GM21737 (cell line): Measurements from ENCODE around the gene ATP10D.
"Not testable (repeated sequence)": the region's sequence is repeated elsewhere in the genome, so short reads cannot be mapped to it uniquely, and the experiment has no call there.

Source experiments
- ATAC-seq: cut with Tn5 transposase; IDR thresholded peaks from one replicate; pipeline ENCODE4 v1.9.1; 2021; ENCODE audit warnings: mild to moderate bottlenecking, moderate library complexity; ENCODE audit not compliant: unreplicated experiment

The ATP10D gene

DNA sequence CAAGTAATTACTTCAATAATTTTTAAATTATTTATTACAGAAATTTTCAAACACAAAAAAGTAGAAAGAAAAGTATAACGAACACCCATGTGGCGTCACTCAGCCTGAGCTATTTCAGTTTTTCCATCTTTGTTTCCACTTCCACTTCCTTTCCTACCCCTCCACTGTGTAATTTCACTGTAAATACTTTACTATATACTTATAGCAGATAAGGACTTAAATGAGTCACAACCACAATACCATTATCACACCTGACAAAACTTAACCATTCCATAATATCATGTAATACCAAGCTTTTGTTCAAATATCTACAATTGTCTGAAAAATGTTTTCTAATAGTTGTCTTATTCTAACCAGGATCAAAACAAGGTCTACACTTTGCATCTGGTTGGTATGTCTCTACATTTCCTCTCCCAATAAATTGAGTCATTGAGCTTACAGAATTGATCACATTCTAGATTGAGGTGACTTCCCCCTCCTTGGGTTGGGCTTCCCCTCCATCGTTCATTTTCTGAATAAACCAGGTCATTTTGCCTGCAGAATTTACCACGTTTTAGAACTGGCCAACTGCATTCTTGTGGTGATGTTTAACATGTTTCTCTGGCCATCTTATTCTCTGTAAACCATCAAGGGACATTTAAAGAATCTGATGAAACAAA lies 48.7 kb downstream of the ATP10D start:
- no peak for ATAC-seq

DNA sequence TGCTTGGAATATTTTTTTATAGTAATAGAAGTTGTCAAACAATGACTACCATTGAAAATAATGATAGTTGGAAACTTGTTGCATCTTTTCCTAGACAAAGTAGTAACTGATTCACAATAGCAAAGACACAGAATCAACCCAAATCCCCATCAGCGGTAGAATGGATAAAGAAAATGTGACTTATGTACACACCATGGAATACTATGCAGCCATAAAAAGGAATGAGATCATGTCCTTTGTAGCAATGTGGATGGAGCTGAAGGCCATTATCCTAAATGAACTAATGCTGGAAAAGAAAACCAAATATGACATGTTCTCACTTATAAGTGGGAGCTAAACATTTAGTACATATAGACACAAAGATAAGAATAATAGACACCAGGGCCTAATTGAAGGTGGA lies 49.7 kb downstream of the ATP10D start:
- no peak for ATAC-seq

DNA sequence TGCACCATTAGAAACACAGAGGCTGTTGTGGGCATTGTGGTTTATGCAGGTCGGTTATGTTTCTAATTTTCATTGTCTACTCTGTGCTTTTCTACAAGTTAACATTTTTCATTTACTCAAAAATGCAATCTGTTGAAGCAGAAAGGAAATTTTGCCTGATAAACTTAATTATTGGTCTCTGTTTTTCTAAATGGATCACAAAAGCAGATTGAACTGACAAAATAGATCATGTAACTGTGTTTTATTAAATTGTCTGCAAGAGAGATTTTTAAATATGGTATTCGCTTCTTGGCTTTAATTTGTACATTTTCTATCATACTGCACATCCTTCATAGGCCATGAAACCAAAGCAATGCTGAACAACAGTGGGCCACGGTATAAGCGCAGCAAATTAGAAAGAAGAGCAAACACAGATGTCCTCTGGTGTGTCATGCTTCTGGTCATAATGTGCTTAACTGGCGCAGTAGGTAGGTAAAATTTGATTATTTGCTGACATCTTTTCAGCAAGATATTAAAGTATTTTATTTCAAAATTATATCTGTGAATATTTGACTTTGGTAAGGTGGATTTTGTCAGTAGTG lies 50.6 kb downstream of the ATP10D start:
- ATAC-seq: no peak

DNA sequence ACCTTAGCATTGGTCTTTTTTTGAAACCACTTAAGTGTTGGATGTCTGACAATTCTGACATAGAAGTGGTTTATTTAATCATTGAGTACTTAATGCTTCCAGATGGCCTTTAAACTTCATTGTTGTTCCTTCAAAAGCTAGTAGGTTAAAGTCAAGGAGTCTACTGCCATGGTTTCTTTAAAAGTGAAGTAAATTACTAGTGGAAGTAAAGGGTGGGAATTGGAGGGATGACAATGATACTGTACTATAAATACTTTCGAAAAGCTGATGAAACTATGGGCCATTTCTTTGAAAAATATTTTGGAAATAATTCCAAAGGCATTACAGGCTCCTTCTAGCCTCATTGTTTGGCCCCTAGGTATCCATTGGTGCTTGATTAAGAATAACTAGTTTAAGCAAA lies 51.9 kb downstream of the ATP10D start:
- no peak for ATAC-seq

DNA sequence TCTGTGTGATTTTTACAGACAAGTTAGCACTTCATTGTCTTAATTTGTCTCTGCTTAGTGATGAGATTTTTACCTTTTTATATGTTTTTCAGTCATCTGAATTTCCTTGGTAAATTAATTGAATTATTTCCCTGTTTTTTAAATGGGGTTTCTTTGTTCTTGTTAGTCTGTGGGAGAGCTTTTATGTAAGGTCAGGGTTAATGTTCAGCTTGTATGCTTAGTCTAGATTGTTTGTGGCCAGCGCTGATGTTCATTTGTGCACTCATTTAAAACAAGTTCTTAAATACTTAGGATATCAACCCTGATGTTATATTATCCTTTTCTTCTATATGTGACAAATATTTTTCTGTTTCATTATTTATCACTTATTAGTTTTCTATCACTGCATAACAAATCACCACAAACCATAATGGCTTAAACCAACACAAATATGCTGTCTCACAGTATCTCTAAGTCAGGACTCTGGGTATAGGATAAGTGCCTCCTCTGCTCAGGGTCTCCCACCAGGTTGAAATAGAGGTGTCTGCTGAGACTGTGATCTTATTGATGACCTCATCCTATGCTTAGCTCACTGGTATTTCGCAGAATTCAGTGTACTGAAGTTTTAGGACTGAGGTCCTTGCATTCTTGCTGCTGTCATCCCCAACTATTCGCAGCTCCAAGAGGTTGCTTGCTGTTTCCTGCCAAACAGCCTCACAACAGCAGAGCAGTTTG lies 53.2 kb downstream of the ATP10D start:
- no peak for ATAC-seq

DNA sequence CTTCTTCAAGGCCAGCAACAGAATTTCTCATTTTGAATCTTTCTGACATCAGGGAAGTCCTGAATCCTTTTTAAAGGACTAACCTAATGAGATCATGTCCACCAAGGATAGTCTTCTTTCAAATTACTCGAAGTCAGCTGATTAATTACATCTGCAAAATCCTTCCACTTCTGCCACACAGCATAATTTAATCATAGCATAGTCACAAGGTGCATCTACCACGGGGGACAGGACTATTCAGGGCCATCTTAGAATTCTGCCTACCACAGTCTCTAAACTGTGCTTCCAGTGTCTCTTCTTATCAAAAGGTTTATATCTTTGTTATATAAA lies 53.7 kb downstream of the ATP10D start:
- ATAC-seq: no peak

DNA sequence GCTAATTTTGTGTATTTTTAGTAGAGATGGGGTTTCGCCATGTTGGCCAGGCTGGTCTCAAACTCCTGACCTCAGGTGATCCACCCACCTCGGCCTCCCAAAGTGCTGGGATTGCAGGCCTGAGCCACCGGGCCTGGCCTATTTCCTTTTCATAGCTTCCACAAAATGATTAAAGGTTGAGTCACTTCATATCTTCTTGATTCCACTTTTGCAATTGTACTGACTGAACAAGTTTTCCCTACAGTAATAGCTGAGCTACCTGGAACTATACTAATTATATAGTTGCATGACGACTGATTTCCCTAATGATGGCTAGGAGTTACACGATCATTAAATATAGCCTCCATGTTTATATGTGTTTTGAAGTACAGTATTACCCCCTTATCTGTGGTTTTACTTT lies 57.6 kb downstream of the ATP10D start:
- not testable (repeated sequence) for ATAC-seq

DNA sequence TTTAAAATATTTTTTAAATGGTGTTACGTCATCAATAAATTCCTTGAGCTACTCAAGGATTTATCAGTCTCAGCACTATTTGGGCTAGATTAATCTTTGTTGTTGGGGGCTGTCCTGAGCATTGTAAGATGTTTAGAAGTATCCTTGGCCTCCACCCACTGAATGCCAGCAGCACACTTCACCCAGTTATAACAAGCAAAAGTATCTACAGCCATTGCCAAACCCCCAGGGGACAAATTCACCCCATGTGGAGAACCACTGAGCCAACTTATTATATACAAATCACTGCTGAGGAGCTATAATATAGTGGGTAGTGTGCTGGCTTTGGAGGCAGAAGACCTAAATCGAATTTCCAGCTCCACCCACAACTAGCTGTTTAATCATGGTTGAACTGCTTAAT lies 58.3 kb downstream of the ATP10D start:
- ATAC-seq: no peak

DNA sequence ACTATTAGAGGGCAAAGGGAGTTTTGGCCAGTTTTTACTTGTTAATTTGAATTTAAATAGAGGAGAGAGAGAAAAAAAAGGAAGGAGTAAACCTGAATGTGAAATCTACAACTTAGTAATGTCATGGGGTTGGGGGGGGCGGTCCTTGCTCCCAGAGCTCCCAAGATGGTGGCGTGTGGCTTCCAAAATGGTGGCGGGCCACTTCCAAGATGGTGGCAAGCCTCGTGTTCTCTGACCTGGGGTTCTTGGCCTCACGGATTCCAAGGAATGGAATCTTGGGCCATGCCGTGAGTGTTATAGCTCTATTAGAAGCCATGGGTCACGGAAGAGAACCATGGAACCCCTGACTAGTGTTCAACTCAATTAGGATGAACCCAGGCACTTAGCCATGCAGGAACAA lies 65.3 kb downstream of the ATP10D start:
- ATAC-seq: not testable (repeated sequence)

DNA sequence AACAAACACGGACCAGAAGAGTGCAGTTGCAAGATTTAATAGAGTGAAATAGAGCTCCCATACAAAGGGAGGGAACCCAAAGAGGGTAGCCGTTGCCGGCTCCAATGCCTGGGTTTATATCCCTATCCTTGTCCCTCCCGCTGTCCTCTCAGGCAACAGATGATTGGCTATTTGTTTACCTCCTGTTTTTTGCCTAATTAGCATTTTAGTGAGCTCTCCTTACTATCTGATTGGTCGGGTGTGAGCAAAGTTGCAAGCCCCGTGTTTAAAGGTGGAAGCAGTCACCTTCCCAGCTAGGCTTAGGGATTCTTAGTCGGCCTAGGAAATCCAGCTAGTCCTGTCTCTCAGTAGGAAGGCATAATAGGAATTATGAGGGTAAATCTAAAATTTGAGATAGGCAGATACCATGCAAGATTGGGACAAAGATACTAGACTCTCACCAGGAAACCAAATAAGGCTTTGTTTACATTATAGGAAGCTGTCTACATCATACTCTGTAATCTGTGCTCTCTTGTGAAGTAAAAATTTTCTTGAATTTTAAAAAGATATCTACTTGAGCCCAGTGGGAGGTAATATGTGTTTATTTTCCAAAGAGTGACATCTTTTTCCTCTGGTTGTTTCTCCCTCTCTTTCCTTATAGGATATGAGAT lies 65.9 kb downstream of the ATP10D start:
- no peak for ATAC-seq

DNA sequence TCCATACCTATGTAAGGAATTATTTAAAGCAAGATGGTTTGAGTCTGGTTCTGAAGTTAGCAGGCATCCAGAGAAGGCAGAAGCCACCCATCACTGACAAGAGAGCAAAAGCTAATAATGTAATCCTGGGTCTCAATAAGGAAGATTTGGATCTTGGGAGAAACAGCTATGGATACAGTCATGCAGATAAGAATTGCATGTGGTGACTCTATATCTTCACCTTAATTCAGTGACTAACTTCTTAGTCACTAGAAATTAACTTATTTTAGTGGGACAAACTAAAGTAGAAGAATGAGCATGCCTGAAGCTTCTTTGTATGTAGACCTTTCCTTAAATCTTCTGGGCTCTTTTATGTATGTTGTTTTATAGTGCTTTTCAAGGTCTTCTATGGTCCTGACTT lies 66.6 kb downstream of the ATP10D start:
- ATAC-seq: no peak

DNA sequence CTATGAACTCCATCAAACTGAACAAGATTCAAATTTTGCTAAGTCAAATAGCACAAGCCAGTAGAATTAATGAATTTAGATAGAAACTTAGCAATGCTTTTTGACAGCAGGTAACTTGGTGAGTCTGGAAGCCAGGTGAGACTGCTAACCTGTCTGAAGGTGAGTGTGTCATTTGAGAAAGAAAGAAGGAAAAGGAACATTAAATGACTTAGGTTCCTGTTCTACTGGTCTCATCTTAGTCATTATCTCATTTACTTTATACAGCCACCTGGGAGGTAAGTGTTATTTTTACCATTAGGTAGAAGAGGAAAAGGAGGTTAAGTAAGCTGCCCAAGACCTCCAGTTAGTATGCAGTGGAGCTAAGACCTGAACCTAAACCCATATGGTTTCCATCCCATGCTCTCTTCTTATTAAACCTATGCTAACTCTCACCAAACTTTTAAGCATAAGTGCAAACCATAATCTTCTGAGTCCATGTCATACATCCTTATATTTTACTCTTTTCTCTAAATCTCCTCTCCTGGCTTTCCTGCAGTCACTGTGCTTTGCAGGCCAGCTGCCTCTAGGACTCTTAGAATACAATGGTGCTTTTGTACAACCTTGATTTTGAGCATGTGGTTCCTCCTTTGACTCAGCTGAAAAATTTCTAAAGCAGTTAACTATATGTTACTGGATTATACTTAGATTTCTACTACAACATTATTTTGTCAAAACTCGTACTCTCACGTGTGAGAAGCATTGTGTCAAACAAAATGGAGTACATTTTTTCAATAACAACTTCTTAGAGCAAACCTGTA lies 68.5 kb downstream of the ATP10D start:
- ATAC-seq: no peak

DNA sequence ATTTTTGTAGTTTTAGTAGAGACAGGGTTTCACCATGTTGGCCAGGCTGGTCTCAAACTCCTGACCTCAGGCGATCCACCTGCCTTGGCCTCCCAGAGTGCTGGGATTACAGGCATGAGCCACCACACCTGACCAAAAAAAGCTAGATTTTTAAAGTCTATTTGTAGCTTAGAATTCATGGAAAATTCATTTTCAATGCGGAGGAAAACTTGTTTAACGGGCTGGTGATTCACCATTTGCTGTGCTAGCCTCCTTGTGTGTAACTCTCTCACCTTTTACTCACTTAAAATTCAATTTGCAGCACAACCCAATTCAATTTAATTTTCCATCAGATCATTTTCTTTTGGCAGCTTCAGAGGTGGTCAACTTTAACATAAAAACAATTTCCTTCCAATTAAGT lies 70.8 kb downstream of the ATP10D start:
- not testable (repeated sequence) for ATAC-seq

DNA sequence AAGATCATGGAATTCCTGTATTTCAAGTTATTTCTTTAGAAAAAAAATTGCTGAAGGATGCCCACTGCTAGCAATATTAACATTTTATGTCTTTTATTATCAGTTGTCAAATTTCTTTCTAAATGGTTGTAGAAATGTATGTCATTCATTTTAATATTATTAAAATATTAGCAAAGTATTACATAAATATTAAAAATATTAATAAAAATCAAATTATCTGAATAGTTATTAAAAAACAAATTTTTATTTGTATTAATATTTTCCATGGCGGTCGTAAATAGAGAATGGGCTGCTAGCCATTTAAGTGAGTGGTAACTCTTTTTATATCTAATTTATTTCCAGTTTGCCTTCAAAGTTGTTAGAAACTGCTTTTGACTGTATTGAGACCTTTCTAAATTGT lies 72.2 kb downstream of the ATP10D start:
- no peak for ATAC-seq

DNA sequence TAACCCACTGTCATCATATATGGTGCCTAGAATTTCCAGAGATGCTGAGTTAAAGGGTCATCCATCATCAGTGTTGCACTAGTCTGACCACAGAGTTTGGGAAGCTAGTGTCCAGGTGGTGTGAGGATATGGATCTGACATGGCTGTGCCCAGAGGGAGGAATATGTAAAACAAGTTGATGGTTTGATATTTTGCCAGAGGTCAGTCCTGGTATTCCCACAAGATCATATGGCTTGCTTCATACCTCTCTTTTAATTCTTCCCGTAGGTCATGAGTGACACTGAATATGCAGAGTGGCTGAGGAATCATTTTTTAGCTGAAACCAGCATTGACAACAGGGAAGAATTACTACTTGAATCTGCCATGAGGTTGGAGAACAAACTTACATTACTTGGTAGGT lies 75.6 kb downstream of the ATP10D start:
- ATAC-seq: no peak

DNA sequence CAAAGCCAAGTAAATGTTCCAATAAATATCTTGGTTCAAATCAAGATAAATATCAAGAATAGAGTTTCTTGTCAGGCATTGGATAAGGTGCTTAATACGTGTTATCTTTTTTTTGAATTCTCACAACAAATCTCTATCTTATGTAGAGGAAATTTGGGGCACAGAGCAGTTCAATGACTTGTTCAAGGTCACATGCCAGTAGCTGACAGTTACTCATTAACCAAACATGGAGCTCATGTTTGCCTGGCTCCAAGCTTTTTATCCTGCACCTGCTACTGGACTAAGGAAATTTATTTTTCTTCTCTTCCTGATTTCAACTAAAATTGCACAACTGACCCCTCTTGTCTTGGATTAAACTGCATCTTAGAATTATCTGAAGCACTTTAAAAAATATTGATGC lies 76.3 kb downstream of the ATP10D start:
- ATAC-seq: no peak

DNA sequence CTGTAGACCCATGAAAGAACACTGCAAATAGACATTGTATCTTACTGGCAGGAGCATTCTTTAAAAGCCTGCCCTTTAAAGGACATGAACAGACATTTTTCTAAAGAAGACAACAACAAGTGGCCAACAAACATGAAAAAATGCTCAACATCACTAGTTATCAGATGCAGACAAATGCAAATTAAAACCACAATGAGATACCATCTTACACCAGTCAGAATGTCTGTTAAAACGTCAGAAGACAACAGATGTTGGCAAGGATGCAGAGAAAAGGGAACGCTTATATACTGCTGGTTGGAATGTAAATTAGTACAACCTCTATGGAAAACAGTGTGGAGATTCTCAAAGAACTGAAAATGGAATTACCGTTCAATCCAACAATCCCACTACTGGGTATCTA lies 77.2 kb downstream of the ATP10D start:
- no peak for ATAC-seq

DNA sequence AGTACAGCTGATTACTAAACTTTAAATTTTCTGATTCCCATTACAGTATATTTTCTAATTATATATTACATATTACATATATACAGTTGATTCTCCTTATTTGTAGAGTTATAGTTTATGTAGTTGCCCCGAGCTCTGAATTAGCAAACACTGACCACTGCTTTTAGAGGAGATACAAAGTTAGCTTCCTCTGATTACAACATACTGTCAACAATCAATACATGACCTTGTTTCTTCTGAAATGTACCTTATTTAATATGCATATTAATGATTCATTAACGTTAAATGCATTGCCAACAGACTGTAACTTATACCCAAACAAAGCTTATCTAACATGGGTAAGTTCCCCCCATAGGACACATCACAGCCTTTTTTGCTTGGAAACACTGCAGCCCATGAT lies 81.5 kb downstream of the ATP10D start:
- ATAC-seq: no peak

DNA sequence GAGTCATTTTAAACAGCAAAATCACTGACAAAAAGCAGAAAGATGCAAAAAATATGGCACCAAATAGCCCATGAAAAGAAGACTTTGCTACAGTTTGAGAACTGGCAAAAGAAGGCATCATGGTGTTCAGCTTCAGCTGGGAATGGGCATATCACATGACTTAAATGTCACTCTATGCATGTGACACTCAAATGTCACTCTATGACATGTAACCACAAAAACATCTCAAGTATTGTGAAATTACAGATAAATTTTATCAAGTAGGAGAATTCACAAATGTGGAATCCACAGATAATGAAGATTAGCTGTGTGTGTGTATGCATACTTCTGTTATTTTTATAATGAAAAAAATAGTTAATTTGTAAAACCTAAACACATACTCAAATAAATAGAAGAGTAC lies 81.9 kb downstream of the ATP10D start:
- no peak for ATAC-seq

DNA sequence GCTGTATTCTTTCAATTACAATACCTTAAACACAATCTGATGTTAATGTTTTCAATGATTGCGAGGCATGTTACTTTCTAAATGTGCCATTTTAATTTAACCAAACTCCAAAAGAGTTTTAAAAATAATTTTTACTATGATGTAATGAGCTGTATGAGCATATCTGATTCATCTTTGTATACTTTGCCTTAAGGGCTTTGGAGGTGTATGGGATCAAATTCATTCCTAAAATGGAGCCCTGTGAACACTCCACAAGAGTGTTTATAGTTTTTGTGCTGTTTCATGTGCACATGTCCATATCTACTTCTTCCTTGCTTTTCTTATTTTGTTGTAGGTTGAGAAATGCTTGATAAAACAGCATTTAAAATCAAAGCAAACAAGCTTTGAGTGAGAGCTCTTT lies 82.4 kb downstream of the ATP10D start:
- ATAC-seq: no peak

DNA sequence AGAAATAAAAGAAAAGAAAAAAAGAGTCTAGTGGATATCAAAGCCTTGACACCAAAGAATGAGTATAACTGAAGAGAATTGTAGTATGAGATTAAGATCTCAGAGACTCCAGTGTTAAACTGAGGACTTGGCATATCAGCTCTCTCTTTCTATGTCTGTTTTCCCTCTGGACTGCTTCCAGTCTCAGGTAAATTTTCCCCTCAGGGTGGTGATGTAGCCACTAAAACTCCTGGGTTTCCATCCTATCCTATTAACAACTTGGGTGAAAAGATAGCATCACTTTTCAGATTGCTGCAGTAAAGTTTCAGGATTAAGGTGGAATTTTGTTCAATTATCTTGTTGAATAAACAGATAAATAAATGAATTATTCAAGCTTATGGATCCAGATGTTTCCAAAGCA lies 85.7 kb downstream of the ATP10D start:
- ATAC-seq: no peak
